ENCODE measurements around the gene PRKCH. TPM values are rescaled to one million over a fixed set of nuclear protein-coding genes. Genes with fewer than 3 reads are reported as not detected.

Gene PRKCH
- total and polyA plus RNA-seq, 10 of the 15 experiments (the other 5 are each of a cell fraction or from before 2014, with no cell fraction given): 10.7 to 140 (median 33.2) TPM

GRCh38 chr14:61416591-61416990 lies 95.2 kb downstream of the PRKCH start:
- H3K79me2 ChIP-seq (ENCODE audit: control insufficient read depth, insufficient read depth, low read length): peaks cover 51% of the 10 kb centered on the region
- no peaks in the 10 kb centered on the region; the same call in 2 of the 3 replicates for H3K9me3 ChIP-seq (replicated peaks; ENCODE audit: control insufficient read depth, insufficient read depth, low read length)
- ChIA-PET RAD21 (ENCODE audit: unreplicated experiment) (interaction anchor here (0.7 kb wide), 1 partner anchor 22 kb away, joined by 5 read pairs; no protein-coding TSS in a partner anchor), CTCF (interaction anchor here (1.1 kb wide), 1 partner anchor 10 kb away, joined by 3 read pairs; no protein-coding TSS in a partner anchor), POLR2A (interaction anchor here (1.2 kb wide), 1 partner anchor 28 kb away, joined by 3 read pairs; no protein-coding TSS in a partner anchor), SMC1A (ENCODE audit: uncharacterized antibody, unreplicated experiment) (interaction anchor here (0.6 to 2.5 kb wide), 4 partner anchors 11 to 71 kb away, joined by 3 to 8 read pairs (median 4); no protein-coding TSS in a partner anchor)
- H3K4me2 ChIP-seq (ENCODE audit: control insufficient read depth, insufficient read depth): peak overlapping the region; percentile 51
- ATAC-seq (peak; percentile 66), DNase-seq (ENCODE audit: low read depth, low spot score) (no peak), FAIRE-seq (no peak)
- peak overlapping the region; percentile 15; the same call in 1 of the 2 replicates for H3K4me3 ChIP-seq
- no peaks in the 10 kb centered on the region for H4K20me1 ChIP-seq (ENCODE audit: control insufficient read depth, insufficient read depth)
- no peak overlapping the region for H3K9ac ChIP-seq (ENCODE audit: control insufficient read depth, insufficient read depth, low read length)
- peaks cover 15% of the 10 kb centered on the region for H3K4me1 ChIP-seq (ENCODE audit: control insufficient read depth, insufficient read depth, low read length)
- WGBS (ENCODE audit: insufficient coverage, insufficient replicate concordance, low lambda C conversion rate, missing lambda C conversion rate): 31% methylated on average over 2 of the region's 2 CpGs
- peaks cover 0 to 3% of the 10 kb centered on the region in 2 experiments; a peak in 2 of 4 replicates for H3K36me3 ChIP-seq (ENCODE audit: control insufficient read depth in 2 of 2, insufficient read depth in 2 of 2, low read length in 1 of 2)
- intact Hi-C loops (cut with micrococcal nuclease; ENCODE audit: unreplicated experiment) (no loop called here), in situ Hi-C loops (cut with MboI) (no loop called here)
- H3K27me3 ChIP-seq (replicated peaks in 1 of 2; ENCODE audit: control insufficient read depth in 2 of 2, insufficient read depth in 2 of 2, low read length in 1 of 2): no peaks in the 10 kb centered on the region
- no TSS peak for BruUV-seq (replicated peaks)
- peak overlapping the region; percentile 35 for H3K27ac ChIP-seq (ENCODE audit: control insufficient read depth, insufficient read depth)
- no peak overlapping the region for H2AFZ ChIP-seq (ENCODE audit: control insufficient read depth, low read depth, low read length)
- TF ChIP-seq EGR1 (IDR thresholded peaks at IDR 0.05; ENCODE audit: borderline replicate concordance in 1 of 2, low read depth in 2 of 2, low read length in 2 of 2) (no peak), RUNX3 (IDR thresholded peaks at IDR 0.05; ENCODE audit: low read length) (no peak), TCF12 (IDR thresholded peaks at IDR 0.05; ENCODE audit: low read depth, low read length) (no peak), YBX1 (IDR thresholded peaks at IDR 0.05) (no peak), ZNF24 (IDR thresholded peaks at IDR 0.05) (no peak), EZH2 (IDR thresholded peaks at IDR 0.05; ENCODE audit: borderline replicate concordance, control insufficient read depth, low read depth, low read length) (no peak), SMC3 (IDR thresholded peaks at IDR 0.05; ENCODE audit: borderline replicate concordance, low read length) (no peak), ZBED1 (IDR thresholded peaks at IDR 0.05; ENCODE audit: borderline replicate concordance) (no peak), NR2F1 (conservative IDR thresholded peaks at IDR 0.05) (no peak), ZNF687 (IDR thresholded peaks at IDR 0.05) (no peak), HDGF (IDR thresholded peaks at IDR 0.05) (no peak), KLF5 (IDR thresholded peaks at IDR 0.05; ENCODE audit: partially characterized antibody) (no peak), NR2C2 (IDR thresholded peaks at IDR 0.05; ENCODE audit: borderline replicate concordance, control insufficient read depth, insufficient read length, low read depth) (no peak)

All from GM12878 (cell line).